ENCODE results near the gene SEMA5A. TPM values are rescaled to one million over a fixed set of nuclear protein-coding genes. Genes with fewer than 3 reads are reported as not detected.
"Not testable (repeated sequence)": the region's sequence is repeated elsewhere in the genome, so short reads cannot be mapped to it uniquely, and the experiment has no call there.

Gene SEMA5A
- total and polyA plus RNA-seq, 7 experiments from 2014 or later, result 0.25 to 0.98 (median 0.46) TPM; not detected in 1

GRCh38 chr5:9356351-9356825 lies 189.5 kb downstream of the SEMA5A start:
- ChIA-PET CTCF (no interaction called here), POLR2A (no interaction called here)
- H3K9me3 ChIP-seq (ENCODE audit: control insufficient read depth in 2 of 3, low read length in 3 of 3), result no peaks in the 10 kb centered on the region
- no peaks in the 10 kb centered on the region for H3K36me3 ChIP-seq (ENCODE audit: control insufficient read depth in 2 of 3, insufficient read depth in 3 of 3, low read length in 3 of 3)
- Mint-ChIP-seq H3K4me3 (no peak overlapping the region), H3K9me3 (peaks cover 0 to 12% (median 1%) of the 10 kb centered on the region in 11 donors), H3K4me1 (peaks cover 0 to under 1% (median 0%) of the 10 kb centered on the region in 7 donors), H3K27me3 (peaks cover 0 to 2% (median 0%) of the 10 kb centered on the region in 5 donors), H3K36me3 (no peaks in the 10 kb centered on the region), H3K27ac (peak overlapping the region in 1 of 9 donors; percentile 9)
- H3K27me3 ChIP-seq (ENCODE audit: control insufficient read depth in 2 of 2, insufficient read depth in 2 of 2, low read length in 2 of 2), result no peaks in the 10 kb centered on the region
- no peaks in the 10 kb centered on the region for H3K4me1 ChIP-seq (ENCODE audit: control insufficient read depth in 2 of 2, insufficient read depth in 2 of 2, low read length in 2 of 2)
- no peak overlapping the region for H3K4me3 ChIP-seq (ENCODE audit: low read length)
- intact Hi-C loops (cut with micrococcal nuclease), result no loop called here
- ATAC-seq (no peak), DNase-seq (no peak)
- no peak overlapping the region for H3K27ac ChIP-seq (ENCODE audit: low read depth, low read length)

GRCh38 chr5:9354336-9355081 lies 191.4 kb downstream of the SEMA5A start:
- Histone ChIP-seq H3K27me3 (ENCODE audit: control insufficient read depth in 2 of 2, insufficient read depth in 2 of 2, low read length in 2 of 2) (no peaks in the 10 kb centered on the region), H3K36me3 (ENCODE audit: control insufficient read depth in 2 of 3, insufficient read depth in 3 of 3, low read length in 3 of 3) (no peaks in the 10 kb centered on the region), H3K4me3 (ENCODE audit: low read length) (no peak overlapping the region), H3K27ac (ENCODE audit: low read depth, low read length) (no peak overlapping the region), H3K4me1 (ENCODE audit: control insufficient read depth in 2 of 2, insufficient read depth in 2 of 2, low read length in 2 of 2) (no peaks in the 10 kb centered on the region), H3K9me3 (ENCODE audit: control insufficient read depth in 2 of 3, low read length in 3 of 3) (no peaks in the 10 kb centered on the region)
- CTCF ChIA-PET, result no interaction called here
- intact Hi-C loops (cut with micrococcal nuclease), result no loop called here
- Mint-ChIP-seq H3K4me3 (no peak overlapping the region), H3K36me3 (no peaks in the 10 kb centered on the region), H3K27me3 (no peaks in the 10 kb centered on the region), H3K4me1 (no peaks in the 10 kb centered on the region), H3K9me3 (peaks cover 0 to 12% (median 1%) of the 10 kb centered on the region in 11 donors), H3K27ac (no peak overlapping the region)
- DNase-seq (no peak), ATAC-seq (no peak)
- POLR2A ChIA-PET, result no interaction called here

GRCh38 chr5:9353048-9353447 lies 192.8 kb downstream of the SEMA5A start:
- H3K27ac ChIP-seq (ENCODE audit: low read depth, low read length); H3K27me3 Mint-ChIP-seq; ATAC-seq; H3K27me3 ChIP-seq (ENCODE audit: control insufficient read depth in 2 of 2, insufficient read depth in 2 of 2, low read length in 2 of 2); H3K9me3 ChIP-seq (ENCODE audit: control insufficient read depth in 2 of 3, low read length in 3 of 3); H3K36me3 Mint-ChIP-seq; H3K4me3 ChIP-seq (ENCODE audit: low read length); H3K36me3 ChIP-seq (ENCODE audit: control insufficient read depth in 2 of 3, insufficient read depth in 3 of 3, low read length in 3 of 3); intact Hi-C loops (cut with micrococcal nuclease); H3K4me1 Mint-ChIP-seq; DNase-seq; H3K4me3 Mint-ChIP-seq; H3K4me1 ChIP-seq (ENCODE audit: control insufficient read depth in 2 of 2, insufficient read depth in 2 of 2, low read length in 2 of 2); POLR2A ChIA-PET; CTCF ChIA-PET; H3K27ac Mint-ChIP-seq: not testable (repeated sequence)
- H3K9me3 Mint-ChIP-seq, result peaks cover 0 to 12% (median 1%) of the 10 kb centered on the region in 11 donors

- Histone ChIP-seq H3K4me1 (ENCODE audit: control insufficient read depth in 2 of 2, insufficient read depth in 2 of 2, low read length in 2 of 2) (no peaks in the 10 kb centered on the region), H3K27me3 (ENCODE audit: control insufficient read depth in 2 of 2, insufficient read depth in 2 of 2, low read length in 2 of 2) (no peaks in the 10 kb centered on the region), H3K9me3 (ENCODE audit: control insufficient read depth in 2 of 3, low read length in 3 of 3) (no peaks in the 10 kb centered on the region), H3K4me3 (ENCODE audit: low read length) (no peak overlapping the region), H3K36me3 (ENCODE audit: control insufficient read depth in 2 of 3, insufficient read depth in 3 of 3, low read length in 3 of 3) (no peaks in the 10 kb centered on the region), H3K27ac (ENCODE audit: low read depth, low read length) (no peak overlapping the region)
- no peak overlapping the region for H3K4me3 Mint-ChIP-seq
- no peak for DNase-seq
- ChIA-PET POLR2A (no interaction called here), CTCF (no interaction called here)
- ATAC-seq, result no peak
- peaks cover 0 to 12% (median 2%) of the 10 kb centered on the region in 11 donors for H3K9me3 Mint-ChIP-seq
- intact Hi-C loops (cut with micrococcal nuclease), result no loop called here
- H3K36me3 Mint-ChIP-seq, result no peaks in the 10 kb centered on the region
- H3K4me1 Mint-ChIP-seq, result no peaks in the 10 kb centered on the region
- no peaks in the 10 kb centered on the region for H3K27me3 Mint-ChIP-seq
- H3K27ac Mint-ChIP-seq, result no peak overlapping the region
Observed at GRCh38 chr5:9351546-9351945, 194.3 kb downstream of the SEMA5A start.

GRCh38 chr5:9350301-9350797 lies 195.5 kb downstream of the SEMA5A start:
- no peak overlapping the region for H3K4me3 ChIP-seq (ENCODE audit: low read length)
- Mint-ChIP-seq H3K4me1 (no peaks in the 10 kb centered on the region), H3K27ac (no peak overlapping the region), H3K27me3 (no peaks in the 10 kb centered on the region), H3K4me3 (no peak overlapping the region), H3K36me3 (no peaks in the 10 kb centered on the region), H3K9me3 (peaks cover 0 to 12% (median 2%) of the 10 kb centered on the region in 11 donors)
- ChIA-PET POLR2A (no interaction called here), CTCF (no interaction called here)
- H3K9me3 ChIP-seq (ENCODE audit: control insufficient read depth in 2 of 3, low read length in 3 of 3), result no peaks in the 10 kb centered on the region
- no peaks in the 10 kb centered on the region for H3K36me3 ChIP-seq (ENCODE audit: control insufficient read depth in 2 of 3, insufficient read depth in 3 of 3, low read length in 3 of 3)
- no peaks in the 10 kb centered on the region for H3K4me1 ChIP-seq (ENCODE audit: control insufficient read depth in 2 of 2, insufficient read depth in 2 of 2, low read length in 2 of 2)
- intact Hi-C loops (cut with micrococcal nuclease), result no loop called here
- no peak overlapping the region for H3K27ac ChIP-seq (ENCODE audit: low read depth, low read length)
- DNase-seq (no peak), ATAC-seq (no peak)
- H3K27me3 ChIP-seq (ENCODE audit: control insufficient read depth in 2 of 2, insufficient read depth in 2 of 2, low read length in 2 of 2), result no peaks in the 10 kb centered on the region

- Mint-ChIP-seq H3K4me1 (peaks cover 0 to 2% (median 0%) of the 10 kb centered on the region in 7 donors), H3K36me3 (no peaks in the 10 kb centered on the region), H3K27ac (no peak overlapping the region), H3K4me3 (no peak overlapping the region), H3K27me3 (no peaks in the 10 kb centered on the region), H3K9me3 (peaks cover 0 to 8% (median 2%) of the 10 kb centered on the region in 11 donors)
- Histone ChIP-seq H3K4me1 (ENCODE audit: control insufficient read depth in 2 of 2, insufficient read depth in 2 of 2, low read length in 2 of 2) (no peaks in the 10 kb centered on the region), H3K27me3 (ENCODE audit: control insufficient read depth in 2 of 2, insufficient read depth in 2 of 2, low read length in 2 of 2) (no peaks in the 10 kb centered on the region), H3K36me3 (ENCODE audit: control insufficient read depth in 2 of 3, insufficient read depth in 3 of 3, low read length in 3 of 3) (no peaks in the 10 kb centered on the region), H3K9me3 (ENCODE audit: control insufficient read depth in 2 of 3, low read length in 3 of 3) (no peaks in the 10 kb centered on the region), H3K27ac (ENCODE audit: low read depth, low read length) (no peak overlapping the region), H3K4me3 (ENCODE audit: low read length) (no peak overlapping the region)
- ATAC-seq (no peak), DNase-seq (no peak)
- POLR2A ChIA-PET, result no interaction called here
- CTCF ChIA-PET, result no interaction called here
- intact Hi-C loops (cut with micrococcal nuclease), result no loop called here
Observed at GRCh38 chr5:9348401-9348996, 197.4 kb downstream of the SEMA5A start.
